HG02852 (cell line): Measurements from ENCODE around the gene VSIG4.
"Not testable (repeated sequence)": the region's sequence is repeated elsewhere in the genome, so short reads cannot be mapped to it uniquely, and the experiment has no call there.

Source experiments
- ATAC-seq: cut with Tn5 transposase; IDR thresholded peaks from one replicate; pipeline ENCODE4 v1.9.1; 2021; ENCODE audit warnings: mild to moderate bottlenecking, moderate library complexity; ENCODE audit not compliant: unreplicated experiment

The VSIG4 gene

GRCh38 chrX:66039944-66040343, at the start of gene VSIG4:
VSIG4 (minus strand) TSS chrX:66040080; CDS start chrX:66039998, 82 bp downstream.
- ATAC-seq = no peak

GRCh38 chrX:66076801-66077200, 36.9 kb upstream of the VSIG4 start:
- ATAC-seq = no peak

- peak; percentile 69 for ATAC-seq
These were observed 35.3 kb upstream of the VSIG4 start for GRCh38 chrX:66074920-66075879.

- no peak for ATAC-seq
These were observed 31.2 kb upstream of the VSIG4 start for GRCh38 chrX:66071126-66071525.

- ATAC-seq = no peak
These were observed 24.4 kb upstream of the VSIG4 start for GRCh38 chrX:66064261-66064660.

GRCh38 chrX:66057019-66057418, 17.1 kb upstream of the VSIG4 start:
- not testable (repeated sequence) for ATAC-seq

GRCh38 chrX:66054978-66055377, 15.1 kb upstream of the VSIG4 start:
- ATAC-seq = no peak

- no peak for ATAC-seq
These were observed 13.5 kb upstream of the VSIG4 start for GRCh38 chrX:66053414-66053813.

GRCh38 chrX:66051980-66052379, 12.1 kb upstream of the VSIG4 start:
- no peak for ATAC-seq

- ATAC-seq = no peak
These were observed 10.3 kb upstream of the VSIG4 start for GRCh38 chrX:66050140-66050569.

GRCh38 chrX:66049056-66049455, 9.2 kb upstream of the VSIG4 start:
- ATAC-seq = no peak

GRCh38 chrX:66046612-66047235, 6.8 kb upstream of the VSIG4 start:
- ATAC-seq = peak; percentile 74

GRCh38 chrX:66045894-66046293, 6.0 kb upstream of the VSIG4 start:
- ATAC-seq = no peak

GRCh38 chrX:66043584-66043983, 3.7 kb upstream of the VSIG4 start:
- ATAC-seq = no peak

GRCh38 chrX:66042307-66043077, 2.6 kb upstream of the VSIG4 start:
- ATAC-seq = peak; percentile 45

GRCh38 chrX:66038115-66038514, 1.8 kb downstream of the VSIG4 start:
- ATAC-seq = no peak

GRCh38 chrX:66036231-66036630, 3.6 kb downstream of the VSIG4 start:
- ATAC-seq = no peak

- no peak for ATAC-seq
These were observed 4.2 kb downstream of the VSIG4 start for GRCh38 chrX:66035667-66036066.

GRCh38 chrX:66030505-66031317, 9.2 kb downstream of the VSIG4 start:
- ATAC-seq = peak; percentile 70

- no peak for ATAC-seq
These were observed 10.9 kb downstream of the VSIG4 start for GRCh38 chrX:66028936-66029335.
